ENCODE measurements around the gene ASAP3.

Gene ASAP3

DNA sequence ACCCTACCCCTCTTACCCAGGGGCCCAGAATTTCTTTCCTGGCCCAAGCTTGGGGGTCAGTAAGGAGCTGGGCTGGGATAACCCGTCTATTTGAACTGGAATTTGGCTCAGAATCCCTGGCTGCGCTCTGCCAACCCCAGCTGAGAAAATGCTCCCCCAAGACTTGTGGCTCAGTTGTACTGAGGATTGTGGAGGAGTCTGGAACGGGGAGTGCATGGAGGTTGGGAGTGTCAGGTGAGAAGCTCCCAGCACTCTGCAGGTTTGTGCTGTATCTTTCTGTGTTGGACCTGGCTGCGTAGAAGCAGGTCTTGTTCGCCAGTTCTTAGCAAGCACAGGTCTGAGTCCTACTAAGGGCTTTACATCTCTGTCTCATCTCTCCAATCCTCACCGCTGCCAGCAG is 61.0 kb downstream of the ASAP3 start:
- Histone ChIP-seq H3K36me3 (ENCODE audit: insufficient read depth, low read length) (peaks cover 5% of the 10 kb centered on the region; the same call in 1 of the 2 replicates), H3K4me3 (peak overlapping the region; percentile 96; the same call in 1 of the 2 replicates), H3K9me3 (ENCODE audit: low read depth, low read length) (no peaks in the 10 kb centered on the region), H3K9ac (ENCODE audit: insufficient read length) (no peak overlapping the region), H3K27ac (peak overlapping the region; percentile 46)
- no peak for DNase-seq (ENCODE audit: low read depth, low spot score)
- no peak for TF ChIP-seq POLR2AphosphoS5 (IDR thresholded peaks at IDR 0.05; ENCODE audit: borderline replicate concordance, low read depth, low read length)
- no peak for TF ChIP-seq FOXP2 (optimal IDR thresholded peaks at IDR 0.05; ENCODE audit: control extremely low read depth, extremely low read length, insufficient read depth)
- no peak for TF ChIP-seq EZH2 (IDR thresholded peaks at IDR 0.05)

DNA sequence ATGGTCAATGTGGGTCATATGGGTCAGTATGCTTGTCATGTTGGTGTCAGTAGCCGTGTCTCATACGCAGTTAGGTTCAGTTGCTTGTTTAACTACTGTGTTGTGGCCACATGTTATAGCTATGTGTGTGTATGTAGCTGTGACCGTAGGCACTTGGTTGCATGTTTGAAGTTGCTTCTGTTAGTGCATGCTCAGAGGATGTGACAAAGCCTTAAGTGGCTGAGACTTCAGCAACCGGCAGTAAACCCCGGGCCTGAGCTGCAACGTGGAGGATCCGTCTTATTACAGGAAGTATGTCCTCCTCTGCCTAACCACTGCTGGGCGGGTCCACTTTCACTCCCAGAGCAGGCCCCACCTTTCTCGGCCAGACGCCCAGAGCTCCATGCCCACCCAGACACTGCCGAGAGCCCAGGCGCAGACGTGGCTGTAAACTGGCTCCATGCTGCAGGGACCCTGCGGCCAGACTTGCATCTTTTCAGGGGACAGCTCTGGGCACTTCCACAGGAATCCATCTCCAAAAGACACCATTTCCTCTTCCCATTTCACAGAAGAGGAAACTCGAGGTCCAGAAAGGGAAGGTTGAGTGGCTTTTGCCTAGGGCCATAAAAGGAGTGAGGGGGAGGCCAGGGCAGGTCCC is 61.6 kb downstream of the ASAP3 start:
- H3K27ac ChIP-seq, result peak overlapping the region; percentile 7; the same call in 1 of the 2 replicates
- DNase-seq (ENCODE audit: low read depth, low spot score), result no peak
- TF ChIP-seq FOXP2 (optimal IDR thresholded peaks at IDR 0.05; ENCODE audit: control extremely low read depth, extremely low read length, insufficient read depth), result no peak
- no peak for TF ChIP-seq POLR2AphosphoS5 (IDR thresholded peaks at IDR 0.05; ENCODE audit: borderline replicate concordance, low read depth, low read length)
- TF ChIP-seq EZH2 (IDR thresholded peaks at IDR 0.05), result no peak
- H3K36me3 ChIP-seq (ENCODE audit: insufficient read depth, low read length), result peaks cover 5% of the 10 kb centered on the region; the same call in 1 of the 2 replicates
- H3K4me3 ChIP-seq, result no peak overlapping the region
- no peak overlapping the region for H3K9ac ChIP-seq (ENCODE audit: insufficient read length)
- no peaks in the 10 kb centered on the region for H3K9me3 ChIP-seq (ENCODE audit: low read depth, low read length)

GRCh38 chr1:23421753-23422240 is 62.2 kb downstream of the ASAP3 start:
- peaks cover 5% of the 10 kb centered on the region; the same call in 1 of the 2 replicates for H3K36me3 ChIP-seq (ENCODE audit: insufficient read depth, low read length)
- no peaks in the 10 kb centered on the region for H3K9me3 ChIP-seq (ENCODE audit: low read depth, low read length)
- H3K9ac ChIP-seq (ENCODE audit: insufficient read length), result no peak overlapping the region
- no peak for TF ChIP-seq POLR2AphosphoS5 (IDR thresholded peaks at IDR 0.05; ENCODE audit: borderline replicate concordance, low read depth, low read length)
- no peak for TF ChIP-seq FOXP2 (optimal IDR thresholded peaks at IDR 0.05; ENCODE audit: control extremely low read depth, extremely low read length, insufficient read depth)
- TF ChIP-seq EZH2 (IDR thresholded peaks at IDR 0.05), result no peak
- no peak for DNase-seq (ENCODE audit: low read depth, low spot score)
- 0 out of 2 replicates have a peak overlapping the region, but pooled peaks have one; percentile 7 for H3K27ac ChIP-seq
- no peak overlapping the region for H3K4me3 ChIP-seq

DNA sequence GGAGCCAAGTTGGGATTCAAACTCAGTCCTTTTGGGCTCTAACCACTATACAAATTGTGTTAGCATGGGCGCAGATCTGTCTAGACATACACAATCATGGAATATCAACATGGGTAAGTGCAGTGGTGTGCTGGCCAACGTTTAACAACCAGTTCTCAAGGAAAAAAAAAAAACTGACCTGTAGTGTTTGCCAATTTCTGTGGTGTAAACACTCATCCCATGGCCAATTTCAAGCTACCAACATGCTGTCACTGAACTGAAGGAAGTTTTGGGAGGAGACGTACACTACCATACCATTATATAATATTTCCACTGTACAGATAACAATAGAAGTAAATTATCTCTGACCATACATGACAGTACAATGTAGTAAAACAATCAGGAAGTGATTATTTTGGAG is 62.6 kb downstream of the ASAP3 start:
- no peaks in the 10 kb centered on the region for H3K9me3 ChIP-seq (ENCODE audit: low read depth, low read length)
- TF ChIP-seq POLR2AphosphoS5 (IDR thresholded peaks at IDR 0.05; ENCODE audit: borderline replicate concordance, low read depth, low read length) (no peak), EZH2 (IDR thresholded peaks at IDR 0.05) (no peak), FOXP2 (optimal IDR thresholded peaks at IDR 0.05; ENCODE audit: control extremely low read depth, extremely low read length, insufficient read depth) (no peak)
- peaks cover 5% of the 10 kb centered on the region; the same call in 1 of the 2 replicates for H3K36me3 ChIP-seq (ENCODE audit: insufficient read depth, low read length)
- H3K4me3 ChIP-seq, result no peak overlapping the region
- H3K9ac ChIP-seq (ENCODE audit: insufficient read length), result no peak overlapping the region
- no peak overlapping the region for H3K27ac ChIP-seq
- DNase-seq (ENCODE audit: low read depth, low spot score), result no peak

GRCh38 chr1:23420778-23421177 is 63.2 kb downstream of the ASAP3 start:
- DNase-seq (ENCODE audit: low read depth, low spot score), result no peak
- H3K27ac ChIP-seq, result no peak overlapping the region
- H3K4me3 ChIP-seq, result no peak overlapping the region
- H3K9me3 ChIP-seq (ENCODE audit: low read depth, low read length), result no peaks in the 10 kb centered on the region
- H3K36me3 ChIP-seq (ENCODE audit: insufficient read depth, low read length), result peaks cover 5% of the 10 kb centered on the region; the same call in 1 of the 2 replicates
- H3K9ac ChIP-seq (ENCODE audit: insufficient read length), result no peak overlapping the region
- TF ChIP-seq FOXP2 (optimal IDR thresholded peaks at IDR 0.05; ENCODE audit: control extremely low read depth, extremely low read length, insufficient read depth) (no peak), EZH2 (IDR thresholded peaks at IDR 0.05) (no peak), POLR2AphosphoS5 (IDR thresholded peaks at IDR 0.05; ENCODE audit: borderline replicate concordance, low read depth, low read length) (no peak)

- no peak for TF ChIP-seq POLR2AphosphoS5 (IDR thresholded peaks at IDR 0.05; ENCODE audit: borderline replicate concordance, low read depth, low read length)
- TF ChIP-seq EZH2 (IDR thresholded peaks at IDR 0.05), result no peak
- TF ChIP-seq FOXP2 (optimal IDR thresholded peaks at IDR 0.05; ENCODE audit: control extremely low read depth, extremely low read length, insufficient read depth), result no peak
- H3K4me3 ChIP-seq, result no peak overlapping the region
- H3K36me3 ChIP-seq (ENCODE audit: insufficient read depth, low read length), result peaks cover 9% of the 10 kb centered on the region; the same call in 1 of the 2 replicates
- no peak overlapping the region for H3K27ac ChIP-seq
- H3K9me3 ChIP-seq (ENCODE audit: low read depth, low read length), result no peaks in the 10 kb centered on the region
- H3K9ac ChIP-seq (ENCODE audit: insufficient read length), result no peak overlapping the region
- DNase-seq (ENCODE audit: low read depth, low spot score), result no peak
Observed at GRCh38 chr1:23419180-23419579, 64.8 kb downstream of the ASAP3 start.

DNA sequence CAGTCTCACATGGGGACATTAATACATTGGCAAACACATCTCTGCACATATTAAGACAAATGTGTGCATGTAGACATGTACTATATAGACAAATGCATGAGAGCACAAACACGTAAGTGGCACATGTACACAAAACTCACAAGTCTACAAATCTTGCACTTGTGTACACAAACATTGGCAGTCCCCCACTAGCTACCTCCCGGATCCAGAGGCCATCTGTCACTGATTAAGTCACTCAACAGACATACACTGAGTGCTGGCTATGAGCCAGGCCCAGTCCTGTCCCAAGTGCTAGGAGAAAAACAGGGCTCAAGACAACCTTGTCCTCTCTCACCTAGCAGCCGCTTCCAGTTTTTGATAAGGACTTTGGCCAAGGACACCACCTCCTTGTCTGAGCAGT is 66.4 kb downstream of the ASAP3 start:
- peaks cover 9% of the 10 kb centered on the region; the same call in 1 of the 2 replicates for H3K36me3 ChIP-seq (ENCODE audit: insufficient read depth, low read length)
- no peak overlapping the region for H3K9ac ChIP-seq (ENCODE audit: insufficient read length)
- TF ChIP-seq EZH2 (IDR thresholded peaks at IDR 0.05) (no peak), FOXP2 (optimal IDR thresholded peaks at IDR 0.05; ENCODE audit: control extremely low read depth, extremely low read length, insufficient read depth) (no peak), POLR2AphosphoS5 (IDR thresholded peaks at IDR 0.05; ENCODE audit: borderline replicate concordance, low read depth, low read length) (no peak)
- no peak overlapping the region for H3K27ac ChIP-seq
- H3K4me3 ChIP-seq, result no peak overlapping the region
- DNase-seq (ENCODE audit: low read depth, low spot score), result no peak
- H3K9me3 ChIP-seq (ENCODE audit: low read depth, low read length), result no peaks in the 10 kb centered on the region

DNA sequence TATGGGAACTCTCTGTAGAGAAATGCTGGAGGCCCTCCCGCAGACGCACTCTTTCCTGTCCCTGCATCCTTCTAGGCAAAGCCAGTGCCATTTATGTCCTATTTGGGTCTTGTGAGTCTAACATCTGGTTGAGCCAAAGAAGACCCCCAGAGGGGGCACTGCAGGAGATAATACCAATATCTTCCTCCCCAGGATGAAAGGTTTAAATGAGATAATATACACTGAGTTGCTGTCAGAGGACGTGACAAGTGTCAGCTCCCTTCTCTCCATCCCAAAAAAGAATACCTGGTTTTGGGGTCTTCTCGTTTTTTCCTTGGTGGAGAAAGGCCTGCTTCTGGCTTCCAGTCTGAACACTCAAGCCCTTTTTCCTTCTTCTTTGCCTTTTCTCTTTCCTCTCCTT is 67.0 kb downstream of the ASAP3 start:
- Histone ChIP-seq H3K9me3 (ENCODE audit: low read depth, low read length) (no peaks in the 10 kb centered on the region), H3K36me3 (ENCODE audit: insufficient read depth, low read length) (peaks cover 9% of the 10 kb centered on the region; the same call in 1 of the 2 replicates), H3K9ac (ENCODE audit: insufficient read length) (no peak overlapping the region), H3K27ac (no peak overlapping the region), H3K4me3 (no peak overlapping the region)
- TF ChIP-seq POLR2AphosphoS5 (IDR thresholded peaks at IDR 0.05; ENCODE audit: borderline replicate concordance, low read depth, low read length), result no peak
- TF ChIP-seq EZH2 (IDR thresholded peaks at IDR 0.05), result no peak
- no peak for TF ChIP-seq FOXP2 (optimal IDR thresholded peaks at IDR 0.05; ENCODE audit: control extremely low read depth, extremely low read length, insufficient read depth)
- DNase-seq (ENCODE audit: low read depth, low spot score), result no peak

Measured in SK-N-MC (cell line).